ENCODE results near the gene TLNRD1.

The TLNRD1 gene

GRCh38 chr15:80986487-80986886 lies 14.2 kb upstream of the TLNRD1 start:
- DNase-seq = no peak
- Histone ChIP-seq H2AFZ (ENCODE audit: low read length) (no peak overlapping the region), H3K79me2 (ENCODE audit: low read length) (peaks cover 76% of the 10 kb centered on the region), H3K36me3 (replicated peaks; ENCODE audit: insufficient read depth, low read length) (no peaks in the 10 kb centered on the region), H4K20me1 (ENCODE audit: insufficient read depth, low read length) (peaks cover 6% of the 10 kb centered on the region; the same call in 1 of the 2 replicates), H3K27ac (ENCODE audit: low read length) (no peak overlapping the region), H3K9ac (ENCODE audit: low read length) (no peak overlapping the region), H3K4me2 (ENCODE audit: low read depth, low read length) (no peak overlapping the region), H3K4me1 (ENCODE audit: low read length) (peaks cover 20% of the 10 kb centered on the region), H3K9me3 (replicated peaks; ENCODE audit: insufficient read depth, low read length) (no peaks in the 10 kb centered on the region), H3K27me3 (replicated peaks; ENCODE audit: insufficient read depth, low read length) (no peaks in the 10 kb centered on the region), H3K9me2 (replicated peaks; ENCODE audit: insufficient read depth, low read length) (no peaks in the 10 kb centered on the region), H3F3A (ENCODE audit: insufficient read depth, low read length) (peaks cover 5% of the 10 kb centered on the region; the same call in 1 of the 2 replicates), H3K4me3 (ENCODE audit: low read length) (no peak overlapping the region)
- TF ChIP-seq EZH2phosphoT487 (IDR thresholded peaks at IDR 0.05; ENCODE audit: low read length) (no peak), EZH2 (optimal IDR thresholded peaks at IDR 0.05; ENCODE audit: low read depth, low read length) (no peak), CTCF (IDR thresholded peaks at IDR 0.05; ENCODE audit: low read length) (no peak)

GRCh38 chr15:80988148-80988796 lies 12.5 kb upstream of the TLNRD1 start:
- H2AFZ ChIP-seq (ENCODE audit: low read length) = no peak overlapping the region
- no peaks in the 10 kb centered on the region for H3K9me2 ChIP-seq (replicated peaks; ENCODE audit: insufficient read depth, low read length)
- no peaks in the 10 kb centered on the region for H3K27me3 ChIP-seq (replicated peaks; ENCODE audit: insufficient read depth, low read length)
- H4K20me1 ChIP-seq (ENCODE audit: insufficient read depth, low read length) = peaks cover 2% of the 10 kb centered on the region; the same call in 1 of the 2 replicates
- no peak overlapping the region for H3K27ac ChIP-seq (ENCODE audit: low read length)
- H3K4me2 ChIP-seq (ENCODE audit: low read depth, low read length) = peak overlapping the region; percentile 82
- H3K36me3 ChIP-seq (replicated peaks; ENCODE audit: insufficient read depth, low read length) = no peaks in the 10 kb centered on the region
- H3F3A ChIP-seq (ENCODE audit: insufficient read depth, low read length) = peaks cover 5% of the 10 kb centered on the region; the same call in 1 of the 2 replicates
- H3K9me3 ChIP-seq (replicated peaks; ENCODE audit: insufficient read depth, low read length) = no peaks in the 10 kb centered on the region
- peaks cover 24% of the 10 kb centered on the region for H3K4me1 ChIP-seq (ENCODE audit: low read length)
- H3K79me2 ChIP-seq (ENCODE audit: low read length) = peaks cover 61% of the 10 kb centered on the region
- H3K9ac ChIP-seq (ENCODE audit: low read length) = peak overlapping the region; percentile 90; the same call in 1 of the 2 replicates
- TF ChIP-seq EZH2 (optimal IDR thresholded peaks at IDR 0.05; ENCODE audit: low read depth, low read length) = no peak
- H3K4me3 ChIP-seq (ENCODE audit: low read length) = peak overlapping the region; percentile 97
- DNase-seq = no peak

GRCh38 chr15:80989081-80989517 lies 11.6 kb upstream of the TLNRD1 start:
- Histone ChIP-seq H2AFZ (ENCODE audit: low read length) (peak overlapping the region; percentile 71), H3K36me3 (replicated peaks; ENCODE audit: insufficient read depth, low read length) (no peaks in the 10 kb centered on the region), H3K4me3 (ENCODE audit: low read length) (peak overlapping the region; percentile 97), H3K4me2 (ENCODE audit: low read depth, low read length) (peak overlapping the region; percentile 82), H3K27me3 (replicated peaks; ENCODE audit: insufficient read depth, low read length) (no peaks in the 10 kb centered on the region), H4K20me1 (ENCODE audit: insufficient read depth, low read length) (no peaks in the 10 kb centered on the region), H3K79me2 (ENCODE audit: low read length) (peaks cover 55% of the 10 kb centered on the region), H3K9me3 (replicated peaks; ENCODE audit: insufficient read depth, low read length) (no peaks in the 10 kb centered on the region), H3K9ac (ENCODE audit: low read length) (peak overlapping the region; percentile 90), H3K27ac (ENCODE audit: low read length) (peak overlapping the region; percentile 56; the same call in 1 of the 2 replicates), H3K9me2 (replicated peaks; ENCODE audit: insufficient read depth, low read length) (no peaks in the 10 kb centered on the region), H3K4me1 (ENCODE audit: low read length) (peaks cover 24% of the 10 kb centered on the region), H3F3A (ENCODE audit: insufficient read depth, low read length) (peaks cover 5% of the 10 kb centered on the region; the same call in 1 of the 2 replicates)
- TF ChIP-seq CTCF (IDR thresholded peaks at IDR 0.05; ENCODE audit: low read length) (no peak), EZH2 (optimal IDR thresholded peaks at IDR 0.05; ENCODE audit: low read depth, low read length) (no peak), EZH2phosphoT487 (IDR thresholded peaks at IDR 0.05; ENCODE audit: low read length) (no peak)
- DNase-seq = no peak
